A673 (cell line): ENCODE measurements around the gene SHMT1. TPM values are rescaled to one million over a fixed set of nuclear protein-coding genes. Genes with fewer than 3 reads are reported as not detected.

Source experiments
- BruUV-seq: library from RNA; stranded (reverse); fragments of 400-500 nt; replicated peaks from 2 replicates; lab custom pipeline; 2021; lab: Mats Ljungman, UMichigan
- CTCF ChIA-PET: fragments of 300-600 bp; sonication (Branson Sonifier 250); formaldehyde crosslinking; loops from one replicate; lab custom pipeline; 2022; ENCODE audit warnings: antibody characterized with exemption; lab: Charles Lee
- POLR2A ChIA-PET: fragments of 300-600 bp; sonication (Branson Sonifier 250); formaldehyde crosslinking; loops from one replicate; lab custom pipeline; 2022; ENCODE audit warnings: antibody characterized with exemption; ENCODE audit not compliant: low non-redundant PET; lab: Charles Lee
- DNase-seq: peaks from one replicate; pipeline ENCODE4 v3.0.0-alpha.2; 2015; ENCODE audit warnings: low spot score
- H3K27ac ChIP-seq: fragments of 200-600 bp; sonication (generic); 2 replicates; pipeline ENCODE4 v1.5.1; 2016; ENCODE audit warnings: mixed run types, low read depth, mild to moderate bottlenecking, mixed read lengths, antibody characterized with exemption, low read length; ENCODE audit not compliant: poor library complexity, severe bottlenecking
- H3K27me3 ChIP-seq: fragments of 200-600 bp; sonication (generic); replicated peaks from 2 replicates; pipeline ENCODE4 v1.6.1; 2017; ENCODE audit warnings: mixed run types, low read depth, mild to moderate bottlenecking, mixed read lengths, antibody characterized with exemption, low read length; ENCODE audit not compliant: insufficient read depth, poor library complexity
- H3K36me3 ChIP-seq: fragments of 200-600 bp; sonication (generic); 2 replicates; pipeline ENCODE4 v1.6.1; 2016; ENCODE audit warnings: mixed run types, mild to moderate bottlenecking, mixed read lengths, antibody characterized with exemption, low read length; ENCODE audit not compliant: insufficient read depth, poor library complexity, severe bottlenecking
- H3K4me1 ChIP-seq: fragments of 200-600 bp; sonication (generic); 2 replicates; pipeline ENCODE4 v1.6.1; 2017; ENCODE audit warnings: mixed run types, mild to moderate bottlenecking, mixed read lengths, antibody characterized with exemption, low read length; ENCODE audit not compliant: insufficient read depth, poor library complexity, severe bottlenecking
- H3K4me3 ChIP-seq: fragments of 200-600 bp; sonication (generic); 2 replicates; pipeline ENCODE4 v1.5.1; 2016; ENCODE audit warnings: low read depth, mixed run types, mild to moderate bottlenecking, mixed read lengths, low read length; ENCODE audit not compliant: poor library complexity, severe bottlenecking
- H3K9me3 ChIP-seq: fragments of 200-600 bp; sonication (generic); 2 replicates; pipeline ENCODE4 v1.6.1; 2016; ENCODE audit warnings: mixed run types, low read depth, mild to moderate bottlenecking, mixed read lengths, antibody characterized with exemption, low read length; ENCODE audit not compliant: poor library complexity, severe bottlenecking
- CTCF ChIP-seq: fragments of 300-800, 200-600 bp; sonication (generic); conservative IDR thresholded peaks from 2 replicates; pipeline ENCODE4 v1.5.1; 2017; ENCODE audit warnings: low read depth, mild to moderate bottlenecking, antibody characterized with exemption, low read length, moderate library complexity, mixed read lengths
- EZH2 ChIP-seq: fragments of 200-600 bp; sonication (generic); IDR thresholded peaks from 2 replicates; pipeline ENCODE4 v1.6.1; 2017; ENCODE audit warnings: borderline replicate concordance, low read depth, mild to moderate bottlenecking, mixed read lengths, antibody characterized with exemption, low read length; ENCODE audit not compliant: poor library complexity, severe bottlenecking
- intact Hi-C: fragments of 100-400 bp; cut with micrococcal nuclease; formaldehyde crosslinking; loops from one replicate; pipeline ENCODE4 v1.10.0; 2022; ENCODE audit not compliant: unreplicated experiment
- total RNA-seq: library from RNA; stranded (reverse); gene quantifications from 2 replicates; pipeline ENCODE4 v1.2.3, GENCODE V29; 2021

Gene SHMT1
- total RNA-seq, 1 experiment from 2014 or later, result 54.0 TPM

DNA sequence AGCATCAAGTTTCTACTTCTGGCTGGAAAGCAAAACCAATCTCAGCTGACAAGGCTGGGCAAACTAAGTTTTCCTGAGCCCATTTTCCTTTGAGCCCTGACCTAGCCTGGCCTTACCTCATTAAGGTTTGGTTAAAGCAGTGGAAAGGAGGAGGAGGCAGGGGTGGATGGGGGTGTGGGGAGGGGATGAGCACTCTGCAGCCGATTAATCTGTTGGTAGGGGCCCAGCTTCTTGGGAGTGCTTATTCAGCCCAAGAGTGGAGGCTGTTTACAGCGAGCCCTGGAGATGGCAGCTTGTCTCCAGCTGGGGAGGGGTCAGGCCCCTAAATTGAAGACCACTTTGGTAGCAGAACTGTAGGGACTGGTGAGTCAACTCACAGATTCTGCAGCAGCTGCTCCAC lies 36.3 kb downstream of the SHMT1 start:
- Histone ChIP-seq H3K4me3 (no peak overlapping the region), H3K9me3 (no peaks in the 10 kb centered on the region), H3K36me3 (peaks cover 10% of the 10 kb centered on the region), H3K27me3 (no peaks in the 10 kb centered on the region), H3K4me1 (no peaks in the 10 kb centered on the region), H3K27ac (no peak overlapping the region)
- ChIA-PET POLR2A (no interaction called here), CTCF (no interaction called here)
- intact Hi-C loops, result no loop called here
- TF ChIP-seq EZH2 (no peak), CTCF (no peak)
- no peak for DNase-seq
- BruUV-seq, result no TSS peak

DNA sequence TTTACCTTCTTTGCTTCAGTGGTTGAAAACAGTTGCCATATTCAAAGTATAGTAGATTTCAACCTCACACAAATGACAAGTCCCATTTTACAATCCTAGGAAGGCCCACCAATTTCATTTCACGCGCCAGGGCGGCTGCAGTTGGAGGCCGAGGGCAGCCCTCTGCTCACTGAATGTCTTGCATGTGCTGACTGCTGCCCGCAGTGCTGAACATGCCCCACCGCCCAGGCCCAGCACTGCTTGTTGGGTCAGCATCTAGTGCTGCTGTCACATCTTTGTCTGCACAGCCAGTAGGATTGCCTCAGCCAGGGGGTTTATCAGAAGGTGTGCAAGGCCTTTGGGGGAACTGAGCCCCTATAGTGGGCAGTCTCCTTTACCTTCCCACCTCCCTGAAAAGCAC lies 36.8 kb downstream of the SHMT1 start:
- intact Hi-C loops, result no loop called here
- Histone ChIP-seq H3K9me3 (no peaks in the 10 kb centered on the region), H3K27ac (no peak overlapping the region), H3K36me3 (peaks cover 7% of the 10 kb centered on the region), H3K4me1 (no peaks in the 10 kb centered on the region), H3K4me3 (no peak overlapping the region), H3K27me3 (no peaks in the 10 kb centered on the region)
- no peak for TF ChIP-seq CTCF
- TF ChIP-seq EZH2, result no peak
- ChIA-PET POLR2A (no interaction called here), CTCF (no interaction called here)
- BruUV-seq, result no TSS peak
- DNase-seq, result no peak

- intact Hi-C loops, result no loop called here
- no peaks in the 10 kb centered on the region for H3K4me1 ChIP-seq
- H3K4me3 ChIP-seq, result no peak overlapping the region
- no peak for TF ChIP-seq EZH2
- no peak for TF ChIP-seq CTCF
- BruUV-seq, result no TSS peak
- ChIA-PET POLR2A (no interaction called here), CTCF (no interaction called here)
- H3K27ac ChIP-seq, result no peak overlapping the region
- no peak for DNase-seq
- H3K36me3 ChIP-seq, result peaks cover 7% of the 10 kb centered on the region
- H3K27me3 ChIP-seq, result no peaks in the 10 kb centered on the region
- H3K9me3 ChIP-seq, result no peaks in the 10 kb centered on the region
These were observed 37.3 kb downstream of the SHMT1 start for GRCh38 chr17:18326039-18326438.
